HEK293 (cell line): Measurements from ENCODE around the gene DRAP1.

Experiments
- CTCF ChIA-PET: fragments of 350-600 bp; formaldehyde crosslinking; extraction: SDS; loops from one replicate; lab custom pipeline; 2021; ENCODE audit warnings: antibody characterized with exemption; lab: Yijun Ruan, JAX
- POLR2A ChIA-PET: fragments of 300-600 bp; formaldehyde crosslinking; extraction: SDS; loops from one replicate; lab custom pipeline; 2020; ENCODE audit warnings: antibody characterized with exemption, inconsistent platforms; lab: Yijun Ruan, JAX
- H3K27ac ChIP-seq: fragments of 200-500 bp; sonication (Bioruptor generic); 2 replicates; pipeline ENCODE4 v1.5.1; 2014; ENCODE audit warnings: low read depth, low read length, control low read depth, inconsistent platforms; ENCODE audit errors: extremely low read depth
- H3K36me3 ChIP-seq, 2 experiments: fragments of 200-500 bp in 1 of 2; sonication (Bioruptor generic) in 1 of 2; 1 replicate in 1 of 2; 2 replicates in 1 of 2; pipeline ENCODE4 v1.5.1; 2014 to 2017; ENCODE audit warnings: inconsistent platforms in 2 of 2, low read length in 2 of 2; ENCODE audit not compliant: control insufficient read depth in 2 of 2, insufficient read depth in 1 of 2
- H3K4me1 ChIP-seq: fragments of 200-500 bp; sonication (Bioruptor generic); 2 replicates; pipeline ENCODE4 v1.5.1; 2014; ENCODE audit warnings: mild to moderate bottlenecking, low read length, inconsistent platforms; ENCODE audit not compliant: control insufficient read depth, insufficient read depth
- H3K4me3 ChIP-seq: 2 replicates; pipeline ENCODE4 v1.5.1; 2011; ENCODE audit warnings: low read depth, mild to moderate bottlenecking, control low read depth, low read length, moderate library complexity
- H3K9me3 ChIP-seq: fragments of 200-500 bp; sonication (Bioruptor generic); 2 replicates; pipeline ENCODE4 v1.5.1; 2014; ENCODE audit warnings: low read depth, low read length, inconsistent platforms; ENCODE audit not compliant: control insufficient read depth, insufficient read depth
- GLIS2 ChIP-seq: fragments of 450-650 bp; formaldehyde crosslinking; IDR thresholded peaks from 2 replicates; pipeline ENCODE4 v1.5.1; 2016; ENCODE audit warnings: missing biosample characterization, missing genetic modification characterization
- HOXA7 ChIP-seq: sonication (generic); formaldehyde crosslinking; IDR thresholded peaks from 2 replicates; pipeline ENCODE4 v1.8.1; 2022; ENCODE audit warnings: missing genetic modification reagents, borderline replicate concordance
- KLF1 ChIP-seq: fragments of 450-650 bp; formaldehyde crosslinking; IDR thresholded peaks from 2 replicates; pipeline ENCODE4 v1.5.1; 2016; ENCODE audit warnings: missing biosample characterization, missing genetic modification characterization
- KLF10 ChIP-seq: fragments of 450-650 bp; IDR thresholded peaks from 2 replicates; pipeline ENCODE4 v1.5.1; 2018; ENCODE audit warnings: missing biosample characterization, mild to moderate bottlenecking, missing genetic modification characterization
- KLF9 ChIP-seq: fragments of 450-650 bp; formaldehyde crosslinking; IDR thresholded peaks from 2 replicates; pipeline ENCODE4 v1.5.1; 2016; ENCODE audit warnings: missing biosample characterization, missing genetic modification characterization, low read depth
- MYNN ChIP-seq: fragments of 450-650 bp; formaldehyde crosslinking; IDR thresholded peaks from 2 replicates; pipeline ENCODE4 v1.5.1; 2016; ENCODE audit warnings: missing biosample characterization, missing genetic modification characterization, borderline replicate concordance
- SP3 ChIP-seq: fragments of 450-650 bp; formaldehyde crosslinking; IDR thresholded peaks from 2 replicates; pipeline ENCODE4 v1.5.1; 2016; ENCODE audit warnings: missing biosample characterization, missing genetic modification characterization
- SP7 ChIP-seq: fragments of 450-650 bp; formaldehyde crosslinking; IDR thresholded peaks from 2 replicates; pipeline ENCODE4 v1.5.1; 2016; ENCODE audit warnings: missing biosample characterization, missing genetic modification characterization
- ZBTB48 ChIP-seq: fragments of 450-650 bp; formaldehyde crosslinking; IDR thresholded peaks from 2 replicates; pipeline ENCODE4 v1.5.1; 2016; ENCODE audit warnings: missing biosample characterization, missing genetic modification characterization
- ZNF10 ChIP-seq: fragments of 450-650 bp; formaldehyde crosslinking; IDR thresholded peaks from 2 replicates; pipeline ENCODE4 v1.5.1; 2017; ENCODE audit warnings: missing biosample characterization, missing genetic modification characterization
- ZNF169 ChIP-seq: fragments of 450-650 bp; formaldehyde crosslinking; IDR thresholded peaks from 2 replicates; pipeline ENCODE4 v1.5.1; 2016; ENCODE audit warnings: missing biosample characterization, missing genetic modification characterization
- ZNF174 ChIP-seq: fragments of 450-650 bp; formaldehyde crosslinking; IDR thresholded peaks from 2 replicates; pipeline ENCODE4 v1.5.0; 2017; ENCODE audit warnings: missing biosample characterization, mild to moderate bottlenecking, missing genetic modification characterization
- ZNF324 ChIP-seq: fragments of 450-650 bp; formaldehyde crosslinking; IDR thresholded peaks from 2 replicates; pipeline ENCODE4 v1.5.1; 2016; ENCODE audit warnings: missing biosample characterization, missing genetic modification characterization
- ZNF341 ChIP-seq: fragments of 450-650 bp; formaldehyde crosslinking; IDR thresholded peaks from 2 replicates; pipeline ENCODE4; 2016; ENCODE audit warnings: low read depth, missing biosample characterization, missing genetic modification characterization
- ZNF623 ChIP-seq: fragments of 450-650 bp; formaldehyde crosslinking; IDR thresholded peaks from 2 replicates; pipeline ENCODE4 v1.5.1; 2016; ENCODE audit warnings: missing biosample characterization, missing genetic modification characterization
- ZNF837 ChIP-seq: fragments of 450-650 bp; formaldehyde crosslinking; IDR thresholded peaks from 2 replicates; pipeline ENCODE4 v1.5.1; 2016; ENCODE audit warnings: missing biosample characterization, missing genetic modification characterization
- TF ChIP-seq, protein P1 (sequence below): fragments of 450-650 bp; formaldehyde crosslinking; IDR thresholded peaks from 2 replicates; pipeline ENCODE4 v1.5.1; 2016; ENCODE audit warnings: missing biosample characterization, missing genetic modification characterization
- TF ChIP-seq, protein P2 (sequence below): fragments of 450-650 bp; formaldehyde crosslinking; IDR thresholded peaks from 2 replicates; pipeline ENCODE4 v1.5.1; 2016; ENCODE audit warnings: missing biosample characterization, missing genetic modification characterization
- TF ChIP-seq, protein P3 (sequence below): fragments of 450-650 bp; formaldehyde crosslinking; optimal IDR thresholded peaks from 2 replicates; pipeline ENCODE3; 2016; ENCODE audit warnings: missing biosample characterization, mild to moderate bottlenecking, missing genetic modification characterization

DRAP1 gene

DNA sequence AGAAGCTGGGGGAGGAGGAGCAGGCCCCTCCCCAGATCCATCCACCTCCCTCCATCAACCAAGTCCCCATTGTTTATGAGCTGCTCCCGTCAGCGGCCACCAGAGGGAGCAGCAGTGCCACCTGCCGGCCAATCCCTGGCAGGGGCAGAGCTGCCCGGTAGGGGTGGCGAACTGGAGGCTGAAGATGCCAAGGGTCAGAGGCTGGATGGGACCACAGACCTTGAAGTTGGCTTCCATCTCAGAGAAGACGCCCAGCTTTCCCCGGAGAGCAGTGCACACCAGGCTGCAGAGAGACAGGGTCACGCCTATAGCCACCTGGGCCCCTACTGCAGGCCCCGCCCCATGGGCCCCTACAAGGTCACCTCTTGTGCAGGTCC is 34.5 kb upstream of the DRAP1 start (continued):
- TF ChIP-seq, protein P1, sequence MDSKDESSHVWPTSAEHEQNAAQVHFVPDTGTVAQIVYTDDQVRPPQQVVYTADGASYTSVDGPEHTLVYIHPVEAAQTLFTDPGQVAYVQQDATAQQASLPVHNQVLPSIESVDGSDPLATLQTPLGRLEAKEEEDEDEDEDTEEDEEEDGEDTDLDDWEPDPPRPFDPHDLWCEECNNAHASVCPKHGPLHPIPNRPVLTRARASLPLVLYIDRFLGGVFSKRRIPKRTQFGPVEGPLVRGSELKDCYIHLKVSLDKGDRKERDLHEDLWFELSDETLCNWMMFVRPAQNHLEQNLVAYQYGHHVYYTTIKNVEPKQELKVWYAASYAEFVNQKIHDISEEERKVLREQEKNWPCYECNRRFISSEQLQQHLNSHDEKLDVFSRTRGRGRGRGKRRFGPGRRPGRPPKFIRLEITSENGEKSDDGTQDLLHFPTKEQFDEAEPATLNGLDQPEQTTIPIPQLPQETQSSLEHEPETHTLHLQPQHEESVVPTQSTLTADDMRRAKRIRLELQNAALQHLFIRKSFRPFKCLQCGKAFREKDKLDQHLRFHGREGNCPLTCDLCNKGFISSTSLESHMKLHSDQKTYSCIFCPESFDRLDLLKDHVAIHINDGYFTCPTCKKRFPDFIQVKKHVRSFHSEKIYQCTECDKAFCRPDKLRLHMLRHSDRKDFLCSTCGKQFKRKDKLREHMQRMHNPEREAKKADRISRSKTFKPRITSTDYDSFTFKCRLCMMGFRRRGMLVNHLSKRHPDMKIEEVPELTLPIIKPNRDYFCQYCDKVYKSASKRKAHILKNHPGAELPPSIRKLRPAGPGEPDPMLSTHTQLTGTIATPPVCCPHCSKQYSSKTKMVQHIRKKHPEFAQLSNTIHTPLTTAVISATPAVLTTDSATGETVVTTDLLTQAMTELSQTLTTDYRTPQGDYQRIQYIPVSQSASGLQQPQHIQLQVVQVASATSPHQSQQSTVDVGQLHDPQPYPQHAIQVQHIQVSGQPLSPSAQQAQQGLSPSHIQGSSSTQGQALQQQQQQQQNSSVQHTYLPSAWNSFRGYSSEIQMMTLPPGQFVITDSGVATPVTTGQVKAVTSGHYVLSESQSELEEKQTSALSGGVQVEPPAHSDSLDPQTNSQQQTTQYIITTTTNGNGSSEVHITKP (tag by site-specific recombination): peak; percentile 55
- TF ChIP-seq KLF1 (tag by site-specific recombination) (peak; percentile 19; the same call in 1 of the 2 replicates), SP7 (tag by site-specific recombination) (0 out of 2 replicates have a peak, but pooled peaks have one; percentile 27), GLIS2 (0 out of 2 replicates have a peak, but pooled peaks have one; percentile 19), SP3 (tag by site-specific recombination) (peak; percentile 26; the same call in 1 of the 2 replicates), ZNF341 (tag by site-specific recombination) (peak; percentile 61), ZNF324 (tag by site-specific recombination) (no peak), ZBTB48 (tag by site-specific recombination) (0 out of 2 replicates have a peak, but pooled peaks have one; percentile 15), KLF9 (0 out of 2 replicates have a peak, but pooled peaks have one; percentile 27), KLF10 (no peak)
- TF ChIP-seq, protein P2, sequence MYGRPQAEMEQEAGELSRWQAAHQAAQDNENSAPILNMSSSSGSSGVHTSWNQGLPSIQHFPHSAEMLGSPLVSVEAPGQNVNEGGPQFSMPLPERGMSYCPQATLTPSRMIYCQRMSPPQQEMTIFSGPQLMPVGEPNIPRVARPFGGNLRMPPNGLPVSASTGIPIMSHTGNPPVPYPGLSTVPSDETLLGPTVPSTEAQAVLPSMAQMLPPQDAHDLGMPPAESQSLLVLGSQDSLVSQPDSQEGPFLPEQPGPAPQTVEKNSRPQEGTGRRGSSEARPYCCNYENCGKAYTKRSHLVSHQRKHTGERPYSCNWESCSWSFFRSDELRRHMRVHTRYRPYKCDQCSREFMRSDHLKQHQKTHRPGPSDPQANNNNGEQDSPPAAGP: 0 out of 2 replicates have a peak, but pooled peaks have one; percentile 22

DNA sequence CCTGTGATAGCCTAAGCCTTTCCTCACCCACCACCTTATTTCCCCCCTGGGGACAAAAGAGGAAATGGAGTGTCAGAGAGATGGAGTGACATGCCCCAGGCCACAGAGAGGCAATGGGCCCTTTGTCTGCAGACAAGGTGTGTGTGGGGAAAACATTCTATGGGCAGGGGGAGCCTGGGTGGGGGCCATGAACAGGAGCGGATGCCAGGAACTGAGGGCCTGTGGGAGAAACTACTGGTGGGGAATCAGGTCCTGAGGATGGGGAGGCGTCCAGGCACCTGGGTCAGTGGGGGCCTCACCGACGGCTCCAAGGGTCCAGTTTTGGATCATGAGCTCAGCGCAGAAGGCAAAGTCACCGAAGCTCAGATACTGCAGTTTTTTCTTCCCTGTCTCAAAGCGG is 34.0 kb upstream of the DRAP1 start:
- H3K36me3 ChIP-seq: peaks cover 0 to 53% of the 10 kb centered on the region in 2 experiments; a peak in 2 of 3 replicates
- no peak for TF ChIP-seq ZNF837 (tag by site-specific recombination)
- no peak for TF ChIP-seq MYNN (tag by site-specific recombination)
- no peak for TF ChIP-seq ZNF169 (tag by site-specific recombination)
- TF ChIP-seq, protein P3, sequence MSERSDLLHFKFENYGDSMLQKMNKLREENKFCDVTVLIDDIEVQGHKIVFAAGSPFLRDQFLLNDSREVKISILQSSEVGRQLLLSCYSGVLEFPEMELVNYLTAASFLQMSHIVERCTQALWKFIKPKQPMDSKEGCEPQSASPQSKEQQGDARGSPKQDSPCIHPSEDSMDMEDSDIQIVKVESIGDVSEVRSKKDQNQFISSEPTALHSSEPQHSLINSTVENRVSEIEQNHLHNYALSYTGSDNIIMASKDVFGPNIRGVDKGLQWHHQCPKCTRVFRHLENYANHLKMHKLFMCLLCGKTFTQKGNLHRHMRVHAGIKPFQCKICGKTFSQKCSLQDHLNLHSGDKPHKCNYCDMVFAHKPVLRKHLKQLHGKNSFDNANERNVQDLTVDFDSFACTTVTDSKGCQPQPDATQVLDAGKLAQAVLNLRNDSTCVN (tag by site-specific recombination): no peak
- no peak for TF ChIP-seq HOXA7
- TF ChIP-seq ZNF174 (tag by site-specific recombination): no peak
- TF ChIP-seq ZNF623 (tag by site-specific recombination): no peak
- TF ChIP-seq ZNF10 (tag by site-specific recombination): no peak
- H3K4me1 ChIP-seq: no peaks in the 10 kb centered on the region
- H3K9me3 ChIP-seq: no peaks in the 10 kb centered on the region
- ChIA-PET CTCF (interaction anchor here (0.5 to 9.5 kb wide), 49 partner anchors 8 to 281 kb away, joined by 3 to 189 read pairs (median 5); partner anchors contain the start of genes CFL1, FOSL1, KAT5 and MUS81), POLR2A (interaction anchor here (0.6 to 2.3 kb wide), 12 partner anchors 11 to 251 kb away, joined by 3 to 13 read pairs (median 6); partner anchors contain the start of genes CFL1, KAT5, MUS81 and RNASEH2C)
- no peak overlapping the region for H3K27ac ChIP-seq
- no peak overlapping the region for H3K4me3 ChIP-seq
